HG02623 (cell line): ENCODE results near the gene SLC9C1.

Experiments
- ATAC-seq: cut with Tn5 transposase; IDR thresholded peaks from one replicate; pipeline ENCODE4 v1.9.1; 2021; ENCODE audit warnings: moderate library complexity; ENCODE audit not compliant: unreplicated experiment

The SLC9C1 gene

GRCh38 chr3:112307557-112307956 lies 13.5 kb upstream of the SLC9C1 start:
- ATAC-seq, result no peak

- no peak for ATAC-seq
Observed at GRCh38 chr3:112306825-112307224, 12.8 kb upstream of the SLC9C1 start.

- no peak for ATAC-seq
Observed at GRCh38 chr3:112304611-112305010, 10.6 kb upstream of the SLC9C1 start.

- peak; percentile 53 for ATAC-seq
Observed at GRCh38 chr3:112303764-112304325, 9.8 kb upstream of the SLC9C1 start.

- ATAC-seq, result peak; percentile 30
Observed at GRCh38 chr3:112302881-112303763, 9.1 kb upstream of the SLC9C1 start.

GRCh38 chr3:112302150-112302830 lies 8.3 kb upstream of the SLC9C1 start:
- ATAC-seq, result no peak

- no peak for ATAC-seq
Observed at GRCh38 chr3:112298781-112299180, 4.8 kb upstream of the SLC9C1 start.

GRCh38 chr3:112297714-112298113 lies 3.7 kb upstream of the SLC9C1 start:
- no peak for ATAC-seq

- ATAC-seq, result no peak
Observed at GRCh38 chr3:112289011-112289410, 5.0 kb downstream of the SLC9C1 start.

- no peak for ATAC-seq
Observed at GRCh38 chr3:112280266-112280665, 13.8 kb downstream of the SLC9C1 start.

- ATAC-seq, result no peak
Observed at GRCh38 chr3:112273536-112273935, 20.5 kb downstream of the SLC9C1 start.

- ATAC-seq, result no peak
Observed at GRCh38 chr3:112261742-112262141, 32.3 kb downstream of the SLC9C1 start.

- no peak for ATAC-seq
Observed at GRCh38 chr3:112260563-112260962, 33.5 kb downstream of the SLC9C1 start.

- ATAC-seq, result peak; percentile 74
Observed at GRCh38 chr3:112253301-112253971, 40.6 kb downstream of the SLC9C1 start.

GRCh38 chr3:112247900-112248299 lies 46.1 kb downstream of the SLC9C1 start:
- peak; percentile 82 for ATAC-seq

GRCh38 chr3:112247350-112247749 lies 46.7 kb downstream of the SLC9C1 start:
- ATAC-seq, result no peak

GRCh38 chr3:112233083-112233482 lies 60.9 kb downstream of the SLC9C1 start:
- ATAC-seq, result no peak

- no peak for ATAC-seq
Observed at GRCh38 chr3:112231727-112232126, 62.3 kb downstream of the SLC9C1 start.

GRCh38 chr3:112230033-112230432 lies 64.0 kb downstream of the SLC9C1 start:
- no peak for ATAC-seq

- ATAC-seq, result no peak
Observed at GRCh38 chr3:112228786-112229185, 65.2 kb downstream of the SLC9C1 start.

GRCh38 chr3:112200317-112200666 lies 93.7 kb downstream of the SLC9C1 start:
- ATAC-seq, result no peak
